GM18519 (cell line): ENCODE measurements around the gene TTBK1.

Source experiments
- ATAC-seq: cut with Tn5 transposase; IDR thresholded peaks from one replicate; pipeline ENCODE4 v1.9.1; 2021; ENCODE audit warnings: mild to moderate bottlenecking, moderate library complexity; ENCODE audit not compliant: unreplicated experiment, low FRiP score

TTBK1 gene

GRCh38 chr6:43254138-43254817 lies 11.0 kb downstream of the TTBK1 start:
- no peak for ATAC-seq

GRCh38 chr6:43254846-43255245 lies 11.6 kb downstream of the TTBK1 start:
- ATAC-seq = no peak

- no peak for ATAC-seq
These were observed 12.2 kb downstream of the TTBK1 start for GRCh38 chr6:43255408-43256054.

- no peak for ATAC-seq
These were observed 13.5 kb downstream of the TTBK1 start for GRCh38 chr6:43256670-43257366.

GRCh38 chr6:43257367-43258145 lies 14.3 kb downstream of the TTBK1 start:
- no peak for ATAC-seq

GRCh38 chr6:43258180-43258579 lies 14.9 kb downstream of the TTBK1 start:
- no peak for ATAC-seq

- no peak for ATAC-seq
These were observed 15.8 kb downstream of the TTBK1 start for GRCh38 chr6:43258807-43259686.

- no peak for ATAC-seq
These were observed 17.5 kb downstream of the TTBK1 start for GRCh38 chr6:43260791-43261190.

GRCh38 chr6:43261198-43261597 lies 17.9 kb downstream of the TTBK1 start:
- no peak for ATAC-seq

GRCh38 chr6:43262000-43262779 lies 18.9 kb downstream of the TTBK1 start:
- no peak for ATAC-seq

GRCh38 chr6:43262780-43263313 lies 19.6 kb downstream of the TTBK1 start:
- no peak for ATAC-seq

GRCh38 chr6:43263314-43264178 lies 20.3 kb downstream of the TTBK1 start:
- ATAC-seq = no peak

- ATAC-seq = no peak
These were observed 21.4 kb downstream of the TTBK1 start for GRCh38 chr6:43264599-43265145.

GRCh38 chr6:43265564-43265963 lies 22.3 kb downstream of the TTBK1 start:
- ATAC-seq = no peak

GRCh38 chr6:43267619-43268354 lies 24.5 kb downstream of the TTBK1 start:
- no peak for ATAC-seq

GRCh38 chr6:43268355-43268700 lies 25.0 kb downstream of the TTBK1 start:
- no peak for ATAC-seq

GRCh38 chr6:43268782-43269272 lies 25.5 kb downstream of the TTBK1 start:
- ATAC-seq = no peak
